ENCODE measurements around the gene CNTNAP5.
"Not testable (repeated sequence)": the region's sequence is repeated elsewhere in the genome, so short reads cannot be mapped to it uniquely, and the experiment has no call there.

CNTNAP5 gene

DNA sequence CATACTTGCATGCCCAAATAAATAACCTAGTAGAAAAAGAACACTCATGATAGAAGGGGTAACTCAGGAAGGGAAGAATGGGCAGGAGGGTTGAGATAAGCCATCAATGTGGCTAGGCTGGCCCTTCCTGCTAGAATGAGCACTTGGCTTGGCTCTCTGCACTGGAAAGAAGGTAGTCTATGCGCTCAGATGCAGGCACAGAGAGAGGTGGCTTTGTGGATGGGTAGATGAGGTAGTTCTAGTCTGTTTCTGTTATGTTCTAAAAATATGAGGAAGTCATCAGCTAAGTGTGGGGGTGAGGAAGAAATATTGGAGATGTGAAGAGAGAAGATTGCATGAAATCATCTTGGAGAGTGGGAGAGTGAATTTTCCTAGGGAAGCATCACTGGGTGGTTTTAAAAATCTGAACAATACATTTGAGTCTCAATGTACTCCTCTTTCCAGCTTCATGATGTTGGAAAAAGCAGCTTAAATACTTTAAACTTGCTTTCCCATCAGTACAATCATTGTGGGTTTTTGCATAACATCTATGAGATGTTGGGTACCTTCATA is 357.1 kb downstream of the CNTNAP5 start:
- H3K4me3 ChIP-seq (replicated peaks; ENCODE audit: low read depth, low read length) = no peak overlapping the region
- TF ChIP-seq, protein P1, sequence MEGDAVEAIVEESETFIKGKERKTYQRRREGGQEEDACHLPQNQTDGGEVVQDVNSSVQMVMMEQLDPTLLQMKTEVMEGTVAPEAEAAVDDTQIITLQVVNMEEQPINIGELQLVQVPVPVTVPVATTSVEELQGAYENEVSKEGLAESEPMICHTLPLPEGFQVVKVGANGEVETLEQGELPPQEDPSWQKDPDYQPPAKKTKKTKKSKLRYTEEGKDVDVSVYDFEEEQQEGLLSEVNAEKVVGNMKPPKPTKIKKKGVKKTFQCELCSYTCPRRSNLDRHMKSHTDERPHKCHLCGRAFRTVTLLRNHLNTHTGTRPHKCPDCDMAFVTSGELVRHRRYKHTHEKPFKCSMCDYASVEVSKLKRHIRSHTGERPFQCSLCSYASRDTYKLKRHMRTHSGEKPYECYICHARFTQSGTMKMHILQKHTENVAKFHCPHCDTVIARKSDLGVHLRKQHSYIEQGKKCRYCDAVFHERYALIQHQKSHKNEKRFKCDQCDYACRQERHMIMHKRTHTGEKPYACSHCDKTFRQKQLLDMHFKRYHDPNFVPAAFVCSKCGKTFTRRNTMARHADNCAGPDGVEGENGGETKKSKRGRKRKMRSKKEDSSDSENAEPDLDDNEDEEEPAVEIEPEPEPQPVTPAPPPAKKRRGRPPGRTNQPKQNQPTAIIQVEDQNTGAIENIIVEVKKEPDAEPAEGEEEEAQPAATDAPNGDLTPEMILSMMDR (IDR thresholded peaks at IDR 0.05; ENCODE audit: low read depth, low read length, missing control alignments) = no peak
- no peak for DNase-seq (ENCODE audit: extremely low read depth, low read depth)

DNA sequence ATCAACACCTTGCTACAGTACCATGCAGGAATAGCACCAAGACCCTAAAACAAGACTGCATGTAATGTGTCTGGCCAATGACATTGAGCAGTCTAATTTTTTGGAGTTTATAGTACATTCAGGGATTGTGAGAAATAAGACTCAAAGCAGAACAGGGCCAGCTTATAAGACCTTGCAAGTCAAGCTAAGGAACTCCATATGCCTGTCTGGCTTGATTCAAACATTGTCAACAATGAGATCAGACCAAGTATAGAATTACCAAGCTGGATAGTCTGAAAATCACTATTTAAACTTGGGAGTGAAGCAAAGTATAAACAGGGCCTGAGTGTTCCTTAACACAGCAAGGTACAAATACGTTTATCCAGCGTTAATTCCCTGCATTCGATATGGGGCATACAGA is 370.9 kb downstream of the CNTNAP5 start:
- TF ChIP-seq, protein P1 (IDR thresholded peaks at IDR 0.05; ENCODE audit: low read depth, low read length, missing control alignments) = no peak
- no peak overlapping the region for H3K4me3 ChIP-seq (replicated peaks; ENCODE audit: low read depth, low read length)
- DNase-seq (ENCODE audit: extremely low read depth, low read depth) = no peak

DNA sequence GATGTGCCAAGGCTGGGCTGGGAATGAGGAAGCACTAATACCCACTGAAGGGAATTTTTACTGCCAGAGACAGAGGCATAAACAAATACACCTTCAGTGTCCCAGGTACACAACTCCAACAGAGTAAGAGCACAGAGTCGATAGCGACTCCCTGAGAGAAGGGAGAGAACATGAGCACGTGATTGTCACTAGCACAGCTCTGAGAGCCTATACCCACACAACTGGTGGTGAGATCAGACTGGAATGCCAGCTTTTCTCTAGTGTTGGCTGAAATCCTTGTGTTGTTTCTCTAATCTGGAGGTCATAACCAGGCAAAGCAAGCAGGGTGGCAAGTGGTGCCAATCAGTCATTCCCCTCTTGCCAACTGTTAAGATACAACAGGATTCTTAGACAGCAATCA is 377.2 kb downstream of the CNTNAP5 start:
- no peak for DNase-seq (ENCODE audit: extremely low read depth, low read depth)
- TF ChIP-seq, protein P1 (IDR thresholded peaks at IDR 0.05; ENCODE audit: low read depth, low read length, missing control alignments) = no peak
- no peak overlapping the region for H3K4me3 ChIP-seq (replicated peaks; ENCODE audit: low read depth, low read length)

DNA sequence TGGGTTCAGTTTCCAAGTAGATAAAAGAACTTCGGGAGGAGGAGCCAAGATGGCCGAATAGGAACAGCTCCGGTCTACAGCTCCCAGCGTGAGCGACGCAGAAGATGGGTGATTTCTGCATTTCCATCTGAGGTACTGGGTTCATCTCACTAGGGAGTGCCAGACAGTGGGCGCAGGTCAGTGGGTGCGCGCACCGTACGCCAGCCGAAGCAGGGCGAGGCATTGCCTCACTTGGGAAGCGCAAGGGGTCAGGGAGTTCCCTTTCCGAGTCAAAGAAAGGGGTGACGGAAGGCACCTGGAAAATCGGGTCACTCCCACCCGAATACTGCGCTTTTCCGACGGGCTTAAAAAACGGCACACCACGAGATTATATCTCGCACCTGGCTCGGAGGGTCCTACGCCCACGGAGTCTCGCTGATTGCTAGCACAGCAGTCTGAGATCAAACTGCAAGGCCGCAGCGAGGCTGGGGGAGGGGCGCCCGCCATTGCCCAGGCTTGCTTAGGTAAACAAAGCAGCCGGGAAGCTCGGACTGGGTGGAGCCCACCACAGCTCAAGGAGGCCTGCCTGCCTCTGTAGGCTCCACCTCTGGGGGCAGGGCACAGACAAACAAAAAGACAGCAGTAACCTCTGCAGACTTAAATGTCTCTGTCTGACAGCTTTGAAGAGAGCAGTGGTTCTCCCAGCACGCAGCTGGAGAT is 382.9 kb downstream of the CNTNAP5 start:
- H3K4me3 ChIP-seq (replicated peaks; ENCODE audit: low read depth, low read length); DNase-seq (ENCODE audit: extremely low read depth, low read depth): not testable (repeated sequence)

DNA sequence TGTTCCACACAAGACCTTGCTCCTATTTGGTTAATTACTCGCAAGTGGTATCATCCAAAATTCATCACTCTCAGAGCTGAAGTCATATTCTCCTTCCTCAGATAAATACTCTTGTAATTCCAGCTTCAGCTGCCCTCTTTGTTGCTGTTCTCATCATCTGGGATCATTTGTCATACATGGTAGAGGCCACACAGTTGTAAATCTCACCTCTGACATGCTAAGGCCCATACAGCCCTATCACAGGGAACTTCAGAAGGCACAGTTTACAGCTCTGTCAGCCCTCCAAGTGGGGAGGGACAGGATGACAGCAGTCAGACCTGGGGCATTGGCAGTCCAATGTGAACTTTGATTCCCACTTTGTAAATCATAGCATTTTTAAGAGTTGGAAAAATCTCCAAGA is 399.0 kb downstream of the CNTNAP5 start:
- DNase-seq (ENCODE audit: extremely low read depth, low read depth) = no peak
- H3K4me3 ChIP-seq (replicated peaks; ENCODE audit: low read depth, low read length) = no peak overlapping the region
- TF ChIP-seq, protein P1 (IDR thresholded peaks at IDR 0.05; ENCODE audit: low read depth, low read length, missing control alignments) = no peak

DNA sequence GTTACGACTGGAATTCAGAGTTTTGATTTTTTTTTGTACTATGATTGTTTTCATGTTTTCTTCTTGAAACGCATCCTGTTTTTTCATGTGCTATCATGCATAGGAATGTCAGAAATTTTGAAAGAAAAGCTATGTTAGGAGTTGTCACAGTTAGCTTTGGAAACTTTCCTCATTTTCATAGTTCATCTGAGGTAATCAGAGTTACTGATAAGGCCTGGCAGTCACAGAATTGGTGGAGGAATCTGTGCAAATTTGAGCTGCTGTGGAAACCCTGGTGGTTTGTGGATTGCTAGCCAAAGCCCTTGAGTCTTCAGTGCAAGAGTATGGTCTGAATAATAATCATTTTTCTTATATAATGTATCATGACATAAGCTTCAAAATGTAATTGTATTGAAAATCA is 401.0 kb downstream of the CNTNAP5 start:
- TF ChIP-seq, protein P1 (IDR thresholded peaks at IDR 0.05; ENCODE audit: low read depth, low read length, missing control alignments) = no peak
- no peak overlapping the region for H3K4me3 ChIP-seq (replicated peaks; ENCODE audit: low read depth, low read length)
- no peak for DNase-seq (ENCODE audit: extremely low read depth, low read depth)

DNA sequence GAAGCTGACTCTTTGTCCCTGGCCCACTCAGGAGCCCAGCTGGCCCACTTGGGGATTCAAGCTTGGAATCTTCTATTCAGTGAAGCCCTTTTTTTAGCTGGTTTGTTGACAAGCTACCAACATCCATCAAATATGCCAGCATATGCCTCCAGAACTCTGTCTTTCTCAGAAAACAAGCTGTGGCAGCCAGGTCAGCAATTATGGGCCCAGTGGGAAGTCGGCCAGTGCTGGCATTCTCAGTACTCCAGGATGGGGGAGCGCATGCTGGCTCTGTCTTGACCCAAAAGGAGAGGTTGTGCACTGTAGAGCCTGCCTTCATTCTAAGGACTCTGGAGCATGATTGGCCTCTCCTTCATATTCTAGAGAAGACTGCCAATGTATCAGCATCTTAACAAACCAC is 401.5 kb downstream of the CNTNAP5 start:
- DNase-seq (ENCODE audit: extremely low read depth, low read depth) = no peak
- TF ChIP-seq, protein P1 (IDR thresholded peaks at IDR 0.05; ENCODE audit: low read depth, low read length, missing control alignments) = no peak
- H3K4me3 ChIP-seq (replicated peaks; ENCODE audit: low read depth, low read length) = no peak overlapping the region

Measured in HFF-Myc (cell line).